Measurements from ENCODE around the gene PLCB1. TPM values are rescaled to one million over a fixed set of nuclear protein-coding genes. Genes with fewer than 3 reads are reported as not detected.
"Not testable (repeated sequence)": the region's sequence is repeated elsewhere in the genome, so short reads cannot be mapped to it uniquely, and the experiment has no call there.

Gene PLCB1
- total RNA-seq, 1 experiment from 2014 or later = 6.0 TPM

GRCh38 chr20:8842525-8842924 lies 710.5 kb downstream of the PLCB1 start:
- no peak for TF ChIP-seq CTCF (IDR thresholded peaks at IDR 0.05; ENCODE audit: unreplicated experiment)
- CTCF ChIA-PET = no interaction called here
- H3K27me3 Mint-ChIP-seq (ENCODE audit: unreplicated experiment) = no peaks in the 10 kb centered on the region
- H3K27ac Mint-ChIP-seq (ENCODE audit: unreplicated experiment) = no peak overlapping the region
- BruUV-seq (replicated peaks) = no TSS peak
- H3K9me3 Mint-ChIP-seq (ENCODE audit: low read depth, unreplicated experiment) = no peaks in the 10 kb centered on the region
- DNase-seq = no peak
- intact Hi-C loops (cut with micrococcal nuclease; ENCODE audit: unreplicated experiment) = no loop called here
- no peaks in the 10 kb centered on the region for H3K36me3 Mint-ChIP-seq (ENCODE audit: insufficient read depth, unreplicated experiment)
- no peaks in the 10 kb centered on the region for H3K4me1 Mint-ChIP-seq (ENCODE audit: low read depth, unreplicated experiment)
- H3K4me3 Mint-ChIP-seq (ENCODE audit: low read depth, unreplicated experiment) = no peak overlapping the region

GRCh38 chr20:8844179-8844578 lies 712.1 kb downstream of the PLCB1 start:
- no peak for TF ChIP-seq CTCF (IDR thresholded peaks at IDR 0.05; ENCODE audit: unreplicated experiment)
- H3K36me3 Mint-ChIP-seq (ENCODE audit: insufficient read depth, unreplicated experiment) = no peaks in the 10 kb centered on the region
- H3K4me1 Mint-ChIP-seq (ENCODE audit: low read depth, unreplicated experiment) = no peaks in the 10 kb centered on the region
- BruUV-seq (replicated peaks) = no TSS peak
- H3K27ac Mint-ChIP-seq (ENCODE audit: unreplicated experiment) = no peak overlapping the region
- H3K27me3 Mint-ChIP-seq (ENCODE audit: unreplicated experiment) = no peaks in the 10 kb centered on the region
- no peak overlapping the region for H3K4me3 Mint-ChIP-seq (ENCODE audit: low read depth, unreplicated experiment)
- intact Hi-C loops (cut with micrococcal nuclease; ENCODE audit: unreplicated experiment) = no loop called here
- no peaks in the 10 kb centered on the region for H3K9me3 Mint-ChIP-seq (ENCODE audit: low read depth, unreplicated experiment)
- no peak for DNase-seq
- CTCF ChIA-PET = no interaction called here

- no peak overlapping the region for H3K27ac Mint-ChIP-seq (ENCODE audit: unreplicated experiment)
- no peaks in the 10 kb centered on the region for H3K4me1 Mint-ChIP-seq (ENCODE audit: low read depth, unreplicated experiment)
- TF ChIP-seq CTCF (IDR thresholded peaks at IDR 0.05; ENCODE audit: unreplicated experiment) = no peak
- no peak for DNase-seq
- BruUV-seq (replicated peaks) = no TSS peak
- intact Hi-C loops (cut with micrococcal nuclease; ENCODE audit: unreplicated experiment) = loop anchor here (5.0 to 10.0 kb wide), 3 partner anchors 217 to 507 kb away; partner anchors contain the start of gene PLCB4
- CTCF ChIA-PET = no interaction called here
- H3K9me3 Mint-ChIP-seq (ENCODE audit: low read depth, unreplicated experiment) = no peaks in the 10 kb centered on the region
- H3K36me3 Mint-ChIP-seq (ENCODE audit: insufficient read depth, unreplicated experiment) = no peaks in the 10 kb centered on the region
- no peak overlapping the region for H3K4me3 Mint-ChIP-seq (ENCODE audit: low read depth, unreplicated experiment)
- no peaks in the 10 kb centered on the region for H3K27me3 Mint-ChIP-seq (ENCODE audit: unreplicated experiment)
Measured at GRCh38 chr20:8849990-8850389, 717.9 kb downstream of the PLCB1 start.

GRCh38 chr20:8851446-8851845 lies 719.4 kb downstream of the PLCB1 start:
- H3K27me3 Mint-ChIP-seq (ENCODE audit: unreplicated experiment) = no peaks in the 10 kb centered on the region
- no peaks in the 10 kb centered on the region for H3K4me1 Mint-ChIP-seq (ENCODE audit: low read depth, unreplicated experiment)
- intact Hi-C loops (cut with micrococcal nuclease; ENCODE audit: unreplicated experiment) = loop anchor here (5.0 to 10.0 kb wide), 3 partner anchors 216 to 506 kb away; partner anchors contain the start of gene PLCB4
- no peak for DNase-seq
- H3K27ac Mint-ChIP-seq (ENCODE audit: unreplicated experiment) = no peak overlapping the region
- H3K36me3 Mint-ChIP-seq (ENCODE audit: insufficient read depth, unreplicated experiment) = no peaks in the 10 kb centered on the region
- CTCF ChIA-PET = no interaction called here
- H3K9me3 Mint-ChIP-seq (ENCODE audit: low read depth, unreplicated experiment) = no peaks in the 10 kb centered on the region
- TF ChIP-seq CTCF (IDR thresholded peaks at IDR 0.05; ENCODE audit: unreplicated experiment) = no peak
- no TSS peak for BruUV-seq (replicated peaks)
- no peak overlapping the region for H3K4me3 Mint-ChIP-seq (ENCODE audit: low read depth, unreplicated experiment)

GRCh38 chr20:8851919-8852318 lies 719.9 kb downstream of the PLCB1 start:
- CTCF ChIA-PET; H3K36me3 Mint-ChIP-seq (ENCODE audit: insufficient read depth, unreplicated experiment); DNase-seq; H3K9me3 Mint-ChIP-seq (ENCODE audit: low read depth, unreplicated experiment); H3K27me3 Mint-ChIP-seq (ENCODE audit: unreplicated experiment); BruUV-seq (replicated peaks); H3K27ac Mint-ChIP-seq (ENCODE audit: unreplicated experiment); H3K4me1 Mint-ChIP-seq (ENCODE audit: low read depth, unreplicated experiment); H3K4me3 Mint-ChIP-seq (ENCODE audit: low read depth, unreplicated experiment): not testable (repeated sequence)
- intact Hi-C loops (cut with micrococcal nuclease; ENCODE audit: unreplicated experiment) = loop anchor here (5.0 to 10.0 kb wide), 3 partner anchors 215 to 505 kb away; partner anchors contain the start of gene PLCB4

- H3K27me3 Mint-ChIP-seq (ENCODE audit: unreplicated experiment); H3K9me3 Mint-ChIP-seq (ENCODE audit: low read depth, unreplicated experiment); H3K36me3 Mint-ChIP-seq (ENCODE audit: insufficient read depth, unreplicated experiment); H3K27ac Mint-ChIP-seq (ENCODE audit: unreplicated experiment); H3K4me1 Mint-ChIP-seq (ENCODE audit: low read depth, unreplicated experiment); H3K4me3 Mint-ChIP-seq (ENCODE audit: low read depth, unreplicated experiment); BruUV-seq (replicated peaks); DNase-seq: not testable (repeated sequence)
- CTCF ChIA-PET = interaction anchor here (0.5 to 1.4 kb wide), 10 partner anchors 63 to 540 kb away, joined by 3 to 13 read pairs (median 4); no protein-coding TSS in a partner anchor
- intact Hi-C loops (cut with micrococcal nuclease; ENCODE audit: unreplicated experiment) = loop anchor here (1.0 to 10.0 kb wide), 4 partner anchors 214 to 540 kb away; partner anchors contain the start of gene PLCB4
Measured at GRCh38 chr20:8853211-8853610, 721.1 kb downstream of the PLCB1 start.

Data from Calu3 (cell line).